Glutamatergic neuron (in vitro differentiated cells): ENCODE measurements around the gene SNX9. TPM values are rescaled to one million over a fixed set of nuclear protein-coding genes. Genes with fewer than 3 reads are reported as not detected.

ENCODE experiments used
- DNase-seq: peaks from one replicate; pipeline ENCODE4 v3.0.0; 2022
- H3K27ac Mint-ChIP-seq: one replicate; pipeline ENCODE4 v1.8.0; 2020; ENCODE audit warnings: mild to moderate bottlenecking, mixed read lengths, inconsistent platforms; ENCODE audit not compliant: unreplicated experiment
- H3K27me3 Mint-ChIP-seq: one replicate; pipeline ENCODE4 v1.8.0; 2020; ENCODE audit warnings: mild to moderate bottlenecking, moderate library complexity, mixed read lengths, inconsistent platforms; ENCODE audit not compliant: unreplicated experiment
- H3K36me3 Mint-ChIP-seq: one replicate; pipeline ENCODE4 v1.8.0; 2020; ENCODE audit warnings: mild to moderate bottlenecking, mixed read lengths, inconsistent platforms; ENCODE audit not compliant: unreplicated experiment
- H3K4me1 Mint-ChIP-seq: one replicate; pipeline ENCODE4 v1.8.0; 2020; ENCODE audit warnings: mild to moderate bottlenecking, low read depth, mixed read lengths, inconsistent platforms; ENCODE audit not compliant: unreplicated experiment
- H3K4me3 Mint-ChIP-seq: one replicate; pipeline ENCODE4 v1.8.0; 2020; ENCODE audit warnings: mild to moderate bottlenecking, mixed read lengths, inconsistent platforms; ENCODE audit not compliant: unreplicated experiment
- H3K9me3 Mint-ChIP-seq: one replicate; pipeline ENCODE4 v1.8.0; 2020; ENCODE audit warnings: mild to moderate bottlenecking, moderate library complexity, mixed read lengths, inconsistent platforms; ENCODE audit not compliant: unreplicated experiment
- CTCF ChIP-seq: fragments of 200-600 bp; sonication (generic); IDR thresholded peaks from one replicate; pipeline ENCODE4 v1.5.0; 2021; ENCODE audit not compliant: partially characterized antibody, unreplicated experiment
- total RNA-seq: library from RNA; stranded (reverse); fragmentation: NEBNext Ultra II Directional; extraction: Animal tissue kit (Norgen Biotek cat#: 25700); gene quantifications from one replicate; pipeline ENCODE4 v1.2.1, GENCODE V29; 2021; ENCODE audit not compliant: unreplicated experiment

The SNX9 gene
- total RNA-seq, 1 donor from 2014 or later, result 45.7 TPM

- Mint-ChIP-seq H3K36me3 (no peaks in the 10 kb centered on the region), H3K4me1 (peaks cover 8% of the 10 kb centered on the region), H3K27ac (no peak overlapping the region), H3K9me3 (peaks cover 6% of the 10 kb centered on the region), H3K4me3 (peak overlapping the region; percentile 20), H3K27me3 (peaks cover 10% of the 10 kb centered on the region)
- no peak for DNase-seq
- no peak for TF ChIP-seq CTCF
These were observed 161.7 kb downstream of the SNX9 start for GRCh38 chr6:157984686-157985225.

GRCh38 chr6:157985378-157986155, 162.5 kb downstream of the SNX9 start:
- Mint-ChIP-seq H3K4me1 (peaks cover 13% of the 10 kb centered on the region), H3K4me3 (no peak overlapping the region), H3K36me3 (no peaks in the 10 kb centered on the region), H3K27me3 (peaks cover 6% of the 10 kb centered on the region), H3K9me3 (peaks cover 6% of the 10 kb centered on the region), H3K27ac (no peak overlapping the region)
- no peak for DNase-seq
- no peak for TF ChIP-seq CTCF

- no peaks in the 10 kb centered on the region for H3K36me3 Mint-ChIP-seq
- H3K27ac Mint-ChIP-seq, result no peak overlapping the region
- H3K4me1 Mint-ChIP-seq, result peaks cover 15% of the 10 kb centered on the region
- no peak for TF ChIP-seq CTCF
- H3K4me3 Mint-ChIP-seq, result no peak overlapping the region
- peaks cover 5% of the 10 kb centered on the region for H3K9me3 Mint-ChIP-seq
- DNase-seq, result no peak
- no peaks in the 10 kb centered on the region for H3K27me3 Mint-ChIP-seq
These were observed 165.0 kb downstream of the SNX9 start for GRCh38 chr6:157987788-157988699.

GRCh38 chr6:157988700-157989063, 165.6 kb downstream of the SNX9 start:
- no peaks in the 10 kb centered on the region for H3K36me3 Mint-ChIP-seq
- H3K9me3 Mint-ChIP-seq, result peaks cover 4% of the 10 kb centered on the region
- no peak for DNase-seq
- no peaks in the 10 kb centered on the region for H3K27me3 Mint-ChIP-seq
- TF ChIP-seq CTCF, result no peak
- peaks cover 15% of the 10 kb centered on the region for H3K4me1 Mint-ChIP-seq
- no peak overlapping the region for H3K4me3 Mint-ChIP-seq
- no peak overlapping the region for H3K27ac Mint-ChIP-seq
